ENCODE data around the gene EFCAB5. TPM values are rescaled to one million over a fixed set of nuclear protein-coding genes. Genes with fewer than 3 reads are reported as not detected.

EFCAB5 gene
- total and polyA plus RNA-seq, 2 of the 13 experiments (the other 11 are each of a cell fraction or from before 2014, with no cell fraction given) = 0.15 TPM; not detected in 1

DNA sequence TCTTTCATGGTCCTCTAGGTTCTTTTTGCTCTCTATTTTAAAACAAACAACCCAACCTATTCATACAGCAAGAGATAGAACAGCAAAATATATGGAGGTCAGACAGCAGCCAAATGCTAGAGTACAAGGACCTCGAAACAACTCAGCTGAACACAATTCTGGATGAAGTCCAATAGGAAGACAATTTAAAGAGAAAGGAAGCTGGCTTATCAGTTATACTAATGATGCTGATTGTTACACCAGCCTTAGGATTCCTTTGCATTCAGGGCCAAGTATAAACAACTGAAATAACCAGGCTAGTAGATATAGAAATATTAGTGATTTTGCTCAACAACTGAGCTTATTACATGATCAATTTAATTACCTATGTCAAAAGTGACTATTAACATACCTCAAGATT is 13.9 kb upstream of the EFCAB5 start:
- ATAC-seq (no peak), FAIRE-seq (no peak), DNase-seq (ENCODE audit: low spot score) (no peak)
- no peaks in the 10 kb centered on the region; the same call in 1 of the 2 replicates for H4K20me1 ChIP-seq (ENCODE audit: insufficient read depth, low read length)
- H3K4me1 ChIP-seq (ENCODE audit: insufficient read depth, low read length) = peaks cover 40% of the 10 kb centered on the region
- no peaks in the 10 kb centered on the region for H3K36me3 ChIP-seq (replicated peaks in 1 of 2; ENCODE audit: control insufficient read depth in 1 of 2, insufficient read depth in 2 of 2, low read length in 2 of 2)
- H3K9ac ChIP-seq (ENCODE audit: insufficient read depth, low read depth, low read length) = no peak overlapping the region; the same call in 1 of the 2 replicates
- H2AFZ ChIP-seq (ENCODE audit: low read length) = no peak overlapping the region
- BruUV-seq (replicated peaks) = no TSS peak
- H3K27me3 ChIP-seq (ENCODE audit: control insufficient read depth in 1 of 2, insufficient read depth in 2 of 2, low read length in 2 of 2) = no peaks in the 10 kb centered on the region; a peak in 1 of 5 replicates
- no peaks in the 10 kb centered on the region for H3K9me3 ChIP-seq (ENCODE audit: low read length)
- CTCF ChIA-PET (ENCODE audit: low intra/inter-chr PET ratio, low total read pairs) = no interaction called here
- H3K79me2 ChIP-seq (ENCODE audit: insufficient read depth, low read length) = peaks cover 38% of the 10 kb centered on the region
- in situ Hi-C loops (cut with HindIII; ENCODE audit: extremely low pct_ligation_motif_present, low pct_unique_long_range_greater_than_20kb) (no loop called here), intact Hi-C loops (cut with micrococcal nuclease; ENCODE audit: unreplicated experiment) (loop anchor here (5.0 kb wide), 1 partner anchor 35 kb away; no protein-coding TSS in a partner anchor)
- peak overlapping the region; percentile 90; the same call in 1 of the 2 replicates for H3K4me2 ChIP-seq (ENCODE audit: low read depth, low read length)
- H3K27ac ChIP-seq (ENCODE audit: extremely low read length, insufficient read depth, low read length) = no peak overlapping the region
- POLR2A ChIA-PET = interaction anchor here (0.6 kb wide), 1 partner anchor 1004 kb away, joined by 3 read pairs; no protein-coding TSS in a partner anchor
- no peak for TF ChIP-seq RAD21 (CRISPR knock-in tag; IDR thresholded peaks at IDR 0.05)
- TF ChIP-seq MTA1 (CRISPR knock-in tag; IDR thresholded peaks at IDR 0.05; ENCODE audit: borderline replicate concordance) = no peak
- no peak for TF ChIP-seq FOXP1 (IDR thresholded peaks at IDR 0.05)
- no peak for TF ChIP-seq FOXP1 (CRISPR knock-in tag; IDR thresholded peaks at IDR 0.05)
- no peak for TF ChIP-seq EEA1 (CRISPR knock-in tag; IDR thresholded peaks at IDR 0.05; ENCODE audit: borderline replicate concordance)
- no peak for TF ChIP-seq PITX1 (CRISPR knock-in tag; IDR thresholded peaks at IDR 0.05)
- TF ChIP-seq RFX1 (IDR thresholded peaks at IDR 0.05) = no peak
- no peak for TF ChIP-seq SCMH1 (CRISPR knock-in tag; IDR thresholded peaks at IDR 0.05; ENCODE audit: borderline replicate concordance)
- TF ChIP-seq DR1 (CRISPR knock-in tag; IDR thresholded peaks at IDR 0.05) = no peak
- TF ChIP-seq RBFOX2 (IDR thresholded peaks at IDR 0.05; ENCODE audit: low read depth, low read length) = no peak
- no peak for TF ChIP-seq ZNF7 (CRISPR knock-in tag; IDR thresholded peaks at IDR 0.05)
- no peak for TF ChIP-seq ZNF251 (CRISPR knock-in tag; IDR thresholded peaks at IDR 0.05)
- TF ChIP-seq, protein P1, sequence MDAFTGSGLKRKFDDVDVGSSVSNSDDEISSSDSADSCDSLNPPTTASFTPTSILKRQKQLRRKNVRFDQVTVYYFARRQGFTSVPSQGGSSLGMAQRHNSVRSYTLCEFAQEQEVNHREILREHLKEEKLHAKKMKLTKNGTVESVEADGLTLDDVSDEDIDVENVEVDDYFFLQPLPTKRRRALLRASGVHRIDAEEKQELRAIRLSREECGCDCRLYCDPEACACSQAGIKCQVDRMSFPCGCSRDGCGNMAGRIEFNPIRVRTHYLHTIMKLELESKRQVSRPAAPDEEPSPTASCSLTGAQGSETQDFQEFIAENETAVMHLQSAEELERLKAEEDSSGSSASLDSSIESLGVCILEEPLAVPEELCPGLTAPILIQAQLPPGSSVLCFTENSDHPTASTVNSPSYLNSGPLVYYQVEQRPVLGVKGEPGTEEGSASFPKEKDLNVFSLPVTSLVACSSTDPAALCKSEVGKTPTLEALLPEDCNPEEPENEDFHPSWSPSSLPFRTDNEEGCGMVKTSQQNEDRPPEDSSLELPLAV (CRISPR knock-in tag; conservative IDR thresholded peaks at IDR 0.05; ENCODE audit: low read depth) = no peak
- TF ChIP-seq, protein P2, sequence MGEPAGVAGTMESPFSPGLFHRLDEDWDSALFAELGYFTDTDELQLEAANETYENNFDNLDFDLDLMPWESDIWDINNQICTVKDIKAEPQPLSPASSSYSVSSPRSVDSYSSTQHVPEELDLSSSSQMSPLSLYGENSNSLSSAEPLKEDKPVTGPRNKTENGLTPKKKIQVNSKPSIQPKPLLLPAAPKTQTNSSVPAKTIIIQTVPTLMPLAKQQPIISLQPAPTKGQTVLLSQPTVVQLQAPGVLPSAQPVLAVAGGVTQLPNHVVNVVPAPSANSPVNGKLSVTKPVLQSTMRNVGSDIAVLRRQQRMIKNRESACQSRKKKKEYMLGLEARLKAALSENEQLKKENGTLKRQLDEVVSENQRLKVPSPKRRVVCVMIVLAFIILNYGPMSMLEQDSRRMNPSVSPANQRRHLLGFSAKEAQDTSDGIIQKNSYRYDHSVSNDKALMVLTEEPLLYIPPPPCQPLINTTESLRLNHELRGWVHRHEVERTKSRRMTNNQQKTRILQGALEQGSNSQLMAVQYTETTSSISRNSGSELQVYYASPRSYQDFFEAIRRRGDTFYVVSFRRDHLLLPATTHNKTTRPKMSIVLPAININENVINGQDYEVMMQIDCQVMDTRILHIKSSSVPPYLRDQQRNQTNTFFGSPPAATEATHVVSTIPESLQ (CRISPR knock-in tag; conservative IDR thresholded peaks at IDR 0.05) = no peak
- TF ChIP-seq CHCHD3 (CRISPR knock-in tag; IDR thresholded peaks at IDR 0.05) = no peak
- TF ChIP-seq ZFP41 (CRISPR knock-in tag; IDR thresholded peaks at IDR 0.05; ENCODE audit: borderline replicate concordance) = no peak
- H3K4me3 ChIP-seq (replicated peaks in 1 of 3; ENCODE audit: insufficient read depth in 1 of 3, low read depth in 2 of 3, low read length in 3 of 3) = no peak overlapping the region
- WGBS (ENCODE audit: low lambda C conversion rate) = 61% methylated on average over 1 of the region's 1 CpG
